HCEC 1CT (cell line): ENCODE measurements around the gene DHX8.
"Not testable (repeated sequence)": the region's sequence is repeated elsewhere in the genome, so short reads cannot be mapped to it uniquely, and the experiment has no call there.

ENCODE experiments used
- DNase-seq: peaks from one replicate; pipeline ENCODE4 v3.0.0-alpha.2; 2017

DHX8 gene

DNA sequence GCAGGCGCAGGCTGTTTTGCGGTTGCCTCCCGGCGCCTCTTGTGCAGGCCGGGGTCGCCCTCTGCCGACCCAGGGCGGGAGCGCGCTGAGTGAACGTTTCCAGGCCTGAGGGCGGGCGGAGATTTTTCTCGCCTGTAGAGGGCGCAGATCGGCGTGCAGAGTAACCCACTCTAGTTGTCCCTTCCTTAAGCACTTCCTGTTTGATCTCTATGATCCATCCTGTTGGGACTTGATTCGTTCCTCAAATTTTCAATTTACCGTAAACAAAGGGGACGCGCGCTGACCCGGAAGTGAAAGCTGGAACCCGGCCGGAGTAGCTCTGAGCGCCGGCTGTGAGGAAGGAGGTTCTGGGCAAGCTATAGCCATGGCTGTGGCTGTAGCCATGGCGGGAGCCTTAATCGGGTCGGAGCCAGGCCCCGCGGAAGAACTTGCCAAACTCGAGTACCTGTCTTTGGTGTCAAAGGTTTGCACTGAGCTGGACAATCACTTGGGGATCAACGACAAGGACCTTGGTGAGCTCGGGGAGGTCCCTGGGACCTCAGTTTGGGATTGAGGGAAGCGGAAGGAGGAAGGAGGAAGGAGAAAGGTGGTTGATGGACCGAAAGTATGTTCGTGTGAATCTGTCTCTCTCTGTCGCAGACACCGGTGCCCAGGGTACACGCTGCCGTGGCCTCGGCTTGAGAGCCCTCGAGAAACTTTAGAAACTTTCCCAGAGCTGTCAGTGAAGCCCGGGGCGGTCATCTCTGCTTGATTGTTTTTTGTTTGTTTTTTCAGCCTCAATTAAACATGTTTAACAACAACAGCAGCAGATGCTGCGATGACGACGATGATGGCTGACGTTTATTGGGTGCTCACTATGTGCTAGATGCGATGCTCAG is at the start of gene DHX8:
DHX8 (plus strand) TSS at position 302 of the 878 bp plus-strand sequence; CDS start at position 365, 63 bp downstream.
- peak; percentile 100 for DNase-seq

DNA sequence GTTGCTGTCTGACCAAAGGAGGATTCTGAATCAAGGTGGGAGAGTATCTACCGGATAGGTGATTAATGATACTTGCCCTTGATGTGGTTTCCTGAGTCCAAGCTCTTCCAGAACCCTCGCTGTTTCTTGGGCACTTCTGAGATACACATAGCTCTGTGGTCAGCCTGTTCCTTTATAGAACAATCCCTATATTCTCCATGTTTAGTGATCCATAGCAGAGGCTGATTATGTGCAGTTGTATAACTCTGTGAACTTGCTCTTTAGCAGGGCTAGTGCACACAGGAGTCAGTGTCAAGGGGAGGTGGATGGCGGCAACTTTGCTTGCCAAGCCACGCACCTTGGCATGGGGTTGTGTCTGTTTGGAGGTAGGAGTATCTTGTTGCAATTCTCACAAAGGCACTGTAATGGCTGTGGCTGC is 48.9 kb upstream of the DHX8 start:
- no peak for DNase-seq

DNA sequence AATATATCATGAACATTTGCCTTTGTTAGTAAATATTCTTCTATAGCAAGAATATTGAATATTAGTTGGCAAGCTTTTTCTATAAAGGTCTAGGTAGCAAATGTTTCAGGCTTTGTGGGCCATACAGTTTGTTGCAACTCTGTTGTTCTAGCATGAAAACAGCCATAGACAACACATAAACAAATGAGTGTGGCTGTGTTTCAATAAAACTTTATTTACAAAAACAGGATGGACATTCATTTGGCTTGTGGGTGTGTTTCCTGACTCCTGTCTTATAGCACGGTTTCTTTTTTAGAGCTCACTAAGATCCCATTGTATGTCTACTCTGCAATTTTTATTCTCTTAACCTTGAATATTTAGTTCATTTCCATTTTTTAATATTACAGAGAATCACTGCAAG is 46.0 kb upstream of the DHX8 start:
- DNase-seq = no peak

GRCh38 chr17:43438626-43439025 is 45.1 kb upstream of the DHX8 start:
- DNase-seq = no peak

DNA sequence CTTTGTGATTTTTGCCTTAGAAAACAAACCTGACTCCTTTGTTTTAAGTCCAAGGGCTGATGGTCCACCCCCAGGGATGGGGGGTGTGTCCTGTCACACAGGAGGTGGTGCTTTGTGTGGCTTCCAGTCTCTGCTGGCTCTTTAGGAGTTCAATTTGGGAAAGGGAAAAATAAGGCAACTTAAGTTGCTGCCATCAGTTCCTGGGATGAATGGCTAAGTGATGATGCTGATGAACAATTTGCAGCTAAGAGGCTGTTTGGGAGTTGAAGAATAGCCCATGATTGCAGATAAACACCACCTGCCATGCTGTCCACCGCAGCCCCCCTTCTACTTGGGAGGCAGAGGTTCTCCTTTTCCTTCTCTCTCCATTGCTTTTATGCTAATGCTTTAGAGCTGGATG is 44.7 kb upstream of the DHX8 start:
- no peak for DNase-seq

- DNase-seq = peak; percentile 15
Measured at GRCh38 chr17:43442711-43443110, 41.1 kb upstream of the DHX8 start.

- no peak for DNase-seq
Measured at GRCh38 chr17:43443381-43443780, 40.4 kb upstream of the DHX8 start.

GRCh38 chr17:43444223-43445008 is 39.4 kb upstream of the DHX8 start:
- DNase-seq = no peak

- no peak for DNase-seq
Measured at GRCh38 chr17:43445009-43445589, 38.7 kb upstream of the DHX8 start.

DNA sequence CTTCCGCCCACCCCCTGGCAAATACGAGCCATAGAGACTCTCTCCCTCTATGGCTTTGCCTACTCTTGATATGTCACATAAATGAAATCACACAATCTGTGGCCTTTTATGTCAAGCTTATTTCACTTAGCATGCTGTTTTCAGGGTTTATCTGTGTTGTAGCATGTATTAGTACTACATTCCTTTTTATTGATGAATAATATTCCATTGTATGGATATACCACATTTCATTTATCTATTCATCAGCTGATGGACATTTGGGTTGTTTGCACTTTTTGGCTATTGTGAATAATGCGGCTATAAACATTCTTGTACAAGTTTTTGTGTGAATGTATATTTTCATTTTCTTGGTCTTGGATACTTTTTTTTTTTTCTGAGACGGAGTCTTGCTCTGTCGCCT is 37.0 kb upstream of the DHX8 start:
- no peak for DNase-seq

DNA sequence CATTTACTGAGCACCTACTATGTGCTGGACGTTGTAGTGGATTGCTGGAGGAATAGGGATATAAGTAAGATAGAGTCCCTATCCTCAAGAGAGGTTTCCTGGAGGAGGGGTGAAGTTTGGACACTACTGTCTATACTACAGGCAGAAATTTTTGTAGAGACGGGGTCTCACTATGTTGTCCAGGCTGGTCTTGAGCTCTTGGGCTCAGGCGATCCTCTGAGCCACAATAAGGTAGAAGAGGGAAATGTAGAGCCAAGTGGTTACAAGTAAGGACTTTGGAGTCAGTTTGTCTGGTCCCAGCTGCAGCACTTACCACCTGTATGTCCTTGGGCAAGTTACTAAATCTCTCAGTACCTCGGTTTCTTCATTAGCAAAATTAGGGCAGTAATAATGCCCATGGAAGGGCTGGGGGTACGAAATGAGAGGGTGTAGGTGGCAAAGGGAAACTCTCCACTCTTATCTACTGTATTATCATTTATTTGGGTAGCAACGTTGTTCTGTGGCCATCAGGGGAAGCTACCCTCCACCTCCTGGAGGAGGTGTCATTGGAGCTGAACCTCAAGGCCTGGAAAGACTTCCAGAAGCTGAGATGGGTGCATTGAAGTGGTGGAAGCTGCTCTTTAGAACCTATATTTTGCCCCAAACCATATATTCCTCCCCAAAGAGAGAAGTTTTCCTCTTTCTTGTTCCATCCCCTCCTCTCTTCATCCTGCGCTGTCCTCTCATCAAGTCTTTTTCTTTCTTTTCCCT is 34.9 kb upstream of the DHX8 start:
- DNase-seq = no peak

- no peak for DNase-seq
Measured at GRCh38 chr17:43449470-43450248, 34.1 kb upstream of the DHX8 start.

GRCh38 chr17:43450791-43451190 is 33.0 kb upstream of the DHX8 start:
- not testable (repeated sequence) for DNase-seq

DNA sequence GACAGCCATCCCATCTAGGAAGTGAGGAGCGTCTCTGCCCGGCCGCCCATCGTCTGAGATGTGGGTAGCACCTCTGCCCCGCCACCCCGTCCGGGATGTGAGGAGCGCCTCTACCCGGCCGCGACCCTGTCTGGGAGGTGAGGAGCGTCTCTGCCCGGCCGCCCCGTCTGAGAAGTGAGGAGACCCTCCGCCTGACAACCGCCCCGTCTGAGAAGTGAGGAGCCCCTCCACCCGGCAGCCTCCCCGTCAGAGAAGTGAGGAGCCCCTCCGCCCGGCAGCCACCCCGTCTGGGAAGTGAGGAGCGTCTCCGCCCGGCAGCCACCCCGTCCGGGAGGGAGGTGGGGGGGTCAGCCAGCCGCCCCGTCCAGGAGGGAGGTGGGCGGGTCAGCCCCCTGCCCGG is 32.0 kb upstream of the DHX8 start:
- not testable (repeated sequence) for DNase-seq

- DNase-seq = peak; percentile 15
Measured at GRCh38 chr17:43453331-43453812, 30.4 kb upstream of the DHX8 start.

DNA sequence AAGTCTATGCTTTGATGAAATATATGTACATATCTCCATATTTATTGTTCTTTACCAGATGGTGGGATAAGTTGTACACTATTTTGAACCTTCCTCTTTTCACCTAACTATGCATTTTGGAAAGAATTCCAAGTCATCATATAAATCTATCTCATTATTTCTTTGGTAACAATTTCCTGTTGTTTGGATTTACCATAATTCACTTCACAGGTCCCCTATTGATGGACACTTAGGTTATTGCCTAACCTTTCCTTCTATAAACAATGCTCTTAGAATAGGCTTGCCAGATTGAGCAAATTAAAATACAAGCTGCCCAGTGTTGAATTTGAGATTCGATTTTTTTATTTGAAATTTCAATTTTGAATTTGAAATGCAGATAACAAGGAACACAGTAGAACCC is 28.9 kb upstream of the DHX8 start:
- no peak for DNase-seq

- DNase-seq = no peak
Measured at GRCh38 chr17:43456029-43456428, 27.7 kb upstream of the DHX8 start.

DNA sequence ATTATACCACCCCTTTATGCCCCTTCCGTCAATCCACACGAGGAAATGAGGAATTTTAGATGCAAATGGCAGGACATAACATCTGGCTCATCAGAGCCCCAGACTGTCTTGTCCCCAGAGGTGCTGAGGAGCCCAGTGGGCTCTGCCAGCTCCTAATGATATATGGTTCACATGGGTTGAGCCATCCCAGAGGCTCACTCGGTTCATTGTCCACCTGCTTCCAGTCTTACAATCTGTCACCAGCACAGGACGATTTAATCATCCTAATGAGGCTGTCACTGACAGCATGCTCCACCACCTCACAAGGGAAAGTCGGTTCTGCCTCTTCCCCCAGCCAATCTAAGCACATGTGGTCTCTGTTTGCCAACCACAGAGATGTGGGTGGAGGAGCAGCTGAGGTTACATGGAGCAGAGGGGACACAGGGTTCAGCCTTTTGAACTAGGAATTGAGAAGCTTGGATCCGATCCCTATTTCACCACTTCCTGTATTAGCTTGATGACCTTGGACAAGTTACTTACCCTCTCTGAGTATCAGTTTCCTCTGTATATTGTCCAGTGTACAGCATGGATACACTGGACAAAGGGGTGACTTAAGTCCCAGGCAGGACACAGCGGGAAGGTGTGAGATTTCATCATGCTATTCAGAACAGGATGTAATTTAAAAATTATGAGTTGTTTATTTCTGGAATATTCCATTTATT is 27.0 kb upstream of the DHX8 start:
- DNase-seq = peak; percentile 65

- no peak for DNase-seq
Measured at GRCh38 chr17:43457362-43457692, 26.4 kb upstream of the DHX8 start.

GRCh38 chr17:43459878-43460277 is 23.9 kb upstream of the DHX8 start:
- DNase-seq = not testable (repeated sequence)

DNA sequence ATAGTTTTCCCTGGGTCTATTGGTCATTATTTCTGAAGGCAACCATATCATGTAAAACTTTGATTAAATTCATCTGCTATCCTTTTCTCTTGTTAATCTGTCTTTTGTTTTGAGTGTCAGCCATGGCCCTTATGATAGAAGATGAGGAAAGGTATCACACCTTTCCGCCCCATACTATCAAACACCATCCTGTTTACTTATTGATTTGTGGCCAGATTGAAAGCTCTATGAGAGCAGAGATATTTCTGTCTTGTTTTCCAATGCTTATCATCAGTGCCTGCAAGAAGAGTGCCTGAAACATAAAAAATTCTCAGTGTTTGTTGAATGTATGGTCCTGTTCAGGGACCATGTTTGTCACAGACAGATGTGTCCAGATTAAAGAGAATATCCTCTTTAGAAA is 22.6 kb upstream of the DHX8 start:
- no peak for DNase-seq
